ENCODE measurements around the gene HDAC10.
"Not testable (repeated sequence)": the region's sequence is repeated elsewhere in the genome, so short reads cannot be mapped to it uniquely, and the experiment has no call there.

The HDAC10 gene

GRCh38 chr22:50274771-50275170 lies 23.7 kb upstream of the HDAC10 start:
- no peak for DNase-seq (ENCODE audit: low read depth)
- no peak for TF ChIP-seq CTCF (conservative IDR thresholded peaks at IDR 0.05; ENCODE audit: low read depth, low read length)
- no peak overlapping the region for H3K4me3 ChIP-seq (ENCODE audit: low read depth, low read length)

GRCh38 chr22:50274311-50274710 lies 23.2 kb upstream of the HDAC10 start:
- peak; percentile 69 for DNase-seq (ENCODE audit: low read depth)
- no peak overlapping the region for H3K4me3 ChIP-seq (ENCODE audit: low read depth, low read length)
- peak; percentile 53 for TF ChIP-seq CTCF (conservative IDR thresholded peaks at IDR 0.05; ENCODE audit: low read depth, low read length)

GRCh38 chr22:50273781-50274180 lies 22.7 kb upstream of the HDAC10 start:
- H3K4me3 ChIP-seq (ENCODE audit: low read depth, low read length); DNase-seq (ENCODE audit: low read depth): not testable (repeated sequence)

- DNase-seq (ENCODE audit: low read depth); H3K4me3 ChIP-seq (ENCODE audit: low read depth, low read length): not testable (repeated sequence)
Measured at GRCh38 chr22:50273352-50273751, 22.3 kb upstream of the HDAC10 start.

GRCh38 chr22:50272044-50272802 lies 21.2 kb upstream of the HDAC10 start:
- DNase-seq (ENCODE audit: low read depth), result no peak
- no peak for TF ChIP-seq CTCF (conservative IDR thresholded peaks at IDR 0.05; ENCODE audit: low read depth, low read length)
- no peak overlapping the region for H3K4me3 ChIP-seq (ENCODE audit: low read depth, low read length)

GRCh38 chr22:50271519-50271970 lies 20.5 kb upstream of the HDAC10 start:
- H3K4me3 ChIP-seq (ENCODE audit: low read depth, low read length), result peak overlapping the region; percentile 62
- TF ChIP-seq CTCF (conservative IDR thresholded peaks at IDR 0.05; ENCODE audit: low read depth, low read length), result no peak

GRCh38 chr22:50270666-50271394 lies 19.8 kb upstream of the HDAC10 start:
- peak; percentile 64 for DNase-seq (ENCODE audit: low read depth)
- no peak for TF ChIP-seq CTCF (conservative IDR thresholded peaks at IDR 0.05; ENCODE audit: low read depth, low read length)
- H3K4me3 ChIP-seq (ENCODE audit: low read depth, low read length), result peak overlapping the region; percentile 62

More at GRCh38 chr22:50271519-50271970, 20.5 kb upstream of the HDAC10 start:
- DNase-seq (ENCODE audit: low read depth), result peak; percentile 64
